ENCODE measurements around the gene AMPD3.

The AMPD3 gene

DNA sequence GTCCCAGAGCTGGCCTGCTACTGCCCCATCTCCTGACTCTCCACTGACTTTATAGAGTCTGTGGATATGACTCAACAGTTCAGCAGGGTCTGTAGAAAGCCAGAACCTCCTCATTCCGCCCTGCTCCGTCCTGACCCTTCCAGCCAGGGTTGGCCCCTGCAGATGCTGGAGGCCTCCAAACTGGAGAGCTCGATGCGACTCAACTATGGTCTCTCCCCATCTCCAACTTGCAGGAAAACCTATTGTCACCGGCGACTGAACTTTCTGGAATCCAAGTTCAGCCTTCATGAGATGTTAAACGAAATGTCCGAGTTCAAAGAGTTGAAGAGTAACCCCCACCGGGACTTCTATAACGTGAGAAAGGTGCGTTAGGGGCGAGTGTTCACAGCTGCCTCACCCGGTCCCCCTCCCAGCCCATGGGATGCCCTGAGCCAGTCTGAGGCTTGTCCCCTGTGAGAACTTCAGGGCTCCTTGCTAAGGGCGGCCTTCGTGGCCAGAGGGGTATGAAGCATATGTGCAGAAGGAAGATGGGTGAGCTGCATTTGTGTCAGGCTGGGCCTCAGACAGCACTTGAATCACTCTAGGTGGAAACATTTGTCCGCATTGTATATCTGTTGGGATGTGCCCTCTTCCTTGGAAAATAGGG is 32.1 kb downstream of the AMPD3 start:
- TF ChIP-seq, protein P1, sequence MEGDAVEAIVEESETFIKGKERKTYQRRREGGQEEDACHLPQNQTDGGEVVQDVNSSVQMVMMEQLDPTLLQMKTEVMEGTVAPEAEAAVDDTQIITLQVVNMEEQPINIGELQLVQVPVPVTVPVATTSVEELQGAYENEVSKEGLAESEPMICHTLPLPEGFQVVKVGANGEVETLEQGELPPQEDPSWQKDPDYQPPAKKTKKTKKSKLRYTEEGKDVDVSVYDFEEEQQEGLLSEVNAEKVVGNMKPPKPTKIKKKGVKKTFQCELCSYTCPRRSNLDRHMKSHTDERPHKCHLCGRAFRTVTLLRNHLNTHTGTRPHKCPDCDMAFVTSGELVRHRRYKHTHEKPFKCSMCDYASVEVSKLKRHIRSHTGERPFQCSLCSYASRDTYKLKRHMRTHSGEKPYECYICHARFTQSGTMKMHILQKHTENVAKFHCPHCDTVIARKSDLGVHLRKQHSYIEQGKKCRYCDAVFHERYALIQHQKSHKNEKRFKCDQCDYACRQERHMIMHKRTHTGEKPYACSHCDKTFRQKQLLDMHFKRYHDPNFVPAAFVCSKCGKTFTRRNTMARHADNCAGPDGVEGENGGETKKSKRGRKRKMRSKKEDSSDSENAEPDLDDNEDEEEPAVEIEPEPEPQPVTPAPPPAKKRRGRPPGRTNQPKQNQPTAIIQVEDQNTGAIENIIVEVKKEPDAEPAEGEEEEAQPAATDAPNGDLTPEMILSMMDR (conservative IDR thresholded peaks at IDR 0.05; ENCODE audit: low read depth, low read length) = no peak
- Histone ChIP-seq H3K79me2 (ENCODE audit: insufficient read depth, low read depth) (no peaks in the 10 kb centered on the region), H3K4me3 (IDR thresholded peaks at IDR 0.05; ENCODE audit: insufficient read depth, low read depth, low read length) (no peak overlapping the region), H2AFZ (ENCODE audit: low read depth) (no peak overlapping the region), H3K27me3 (ENCODE audit: insufficient read depth, low read depth) (no peaks in the 10 kb centered on the region), H3K4me1 (ENCODE audit: low read depth, poor library complexity, severe bottlenecking) (no peaks in the 10 kb centered on the region), H3K9ac (no peak overlapping the region), H3K27ac (no peak overlapping the region), H4K20me1 (ENCODE audit: insufficient read depth) (no peaks in the 10 kb centered on the region), H3K36me3 (ENCODE audit: insufficient read depth) (no peaks in the 10 kb centered on the region), H3K4me2 (no peak overlapping the region)

DNA sequence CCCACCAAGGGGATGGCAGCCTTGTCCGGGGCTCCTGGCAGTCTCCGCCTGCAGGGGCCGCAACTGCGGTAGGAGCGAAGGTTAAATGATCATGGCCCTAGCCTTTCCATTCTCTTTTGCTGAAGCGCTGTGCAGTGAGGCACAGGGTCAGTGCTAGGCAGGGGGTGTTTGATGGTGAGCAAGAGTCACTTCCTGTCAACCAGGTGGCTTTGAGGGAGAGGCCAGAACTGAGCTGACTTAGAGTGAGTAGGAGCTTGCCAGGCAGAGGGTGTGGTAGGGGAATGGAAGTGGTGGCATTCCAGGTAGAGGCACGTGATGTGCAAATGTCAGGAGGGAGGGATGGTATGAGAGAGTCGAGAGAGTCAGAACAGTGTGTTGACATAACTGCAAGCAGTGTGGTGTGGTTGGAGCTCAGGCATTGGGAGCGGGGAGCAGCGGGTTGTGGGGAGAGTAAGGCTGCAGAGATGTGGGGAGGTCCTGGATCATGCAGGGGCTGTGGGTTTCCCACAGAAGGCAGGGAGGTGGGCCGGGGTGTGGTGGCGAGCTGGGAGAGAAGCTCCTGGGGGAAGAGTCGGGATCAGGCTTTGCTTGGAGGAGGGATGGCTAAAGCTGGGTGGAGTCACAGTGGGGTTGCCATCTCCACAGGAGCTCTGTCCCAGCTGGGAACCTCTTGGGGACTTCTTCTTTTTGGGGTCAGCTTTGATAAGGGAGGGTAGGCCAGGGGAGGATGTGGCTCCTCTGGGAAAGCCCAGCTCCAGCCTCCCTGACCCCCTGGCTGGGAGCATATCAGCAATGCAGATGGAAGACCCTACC is 33.3 kb downstream of the AMPD3 start:
- TF ChIP-seq, protein P1 (conservative IDR thresholded peaks at IDR 0.05; ENCODE audit: low read depth, low read length) = no peak
- Histone ChIP-seq H3K9ac (no peak overlapping the region), H3K4me1 (ENCODE audit: low read depth, poor library complexity, severe bottlenecking) (no peaks in the 10 kb centered on the region), H3K4me3 (IDR thresholded peaks at IDR 0.05; ENCODE audit: insufficient read depth, low read depth, low read length) (no peak overlapping the region), H4K20me1 (ENCODE audit: insufficient read depth) (no peaks in the 10 kb centered on the region), H2AFZ (ENCODE audit: low read depth) (no peak overlapping the region), H3K79me2 (ENCODE audit: insufficient read depth, low read depth) (no peaks in the 10 kb centered on the region), H3K27me3 (ENCODE audit: insufficient read depth, low read depth) (no peaks in the 10 kb centered on the region), H3K27ac (no peak overlapping the region), H3K4me2 (no peak overlapping the region), H3K36me3 (ENCODE audit: insufficient read depth) (no peaks in the 10 kb centered on the region)

GRCh38 chr11:10488934-10489691 is 34.0 kb downstream of the AMPD3 start:
- Histone ChIP-seq H3K9ac (no peak overlapping the region), H3K4me3 (IDR thresholded peaks at IDR 0.05; ENCODE audit: insufficient read depth, low read depth, low read length) (no peak overlapping the region), H3K36me3 (ENCODE audit: insufficient read depth) (no peaks in the 10 kb centered on the region), H3K79me2 (ENCODE audit: insufficient read depth, low read depth) (no peaks in the 10 kb centered on the region), H3K4me2 (no peak overlapping the region), H4K20me1 (ENCODE audit: insufficient read depth) (no peaks in the 10 kb centered on the region), H3K27me3 (ENCODE audit: insufficient read depth, low read depth) (no peaks in the 10 kb centered on the region), H3K27ac (no peak overlapping the region), H2AFZ (ENCODE audit: low read depth) (no peak overlapping the region), H3K4me1 (ENCODE audit: low read depth, poor library complexity, severe bottlenecking) (no peaks in the 10 kb centered on the region)
- TF ChIP-seq, protein P1 (conservative IDR thresholded peaks at IDR 0.05; ENCODE audit: low read depth, low read length) = no peak

DNA sequence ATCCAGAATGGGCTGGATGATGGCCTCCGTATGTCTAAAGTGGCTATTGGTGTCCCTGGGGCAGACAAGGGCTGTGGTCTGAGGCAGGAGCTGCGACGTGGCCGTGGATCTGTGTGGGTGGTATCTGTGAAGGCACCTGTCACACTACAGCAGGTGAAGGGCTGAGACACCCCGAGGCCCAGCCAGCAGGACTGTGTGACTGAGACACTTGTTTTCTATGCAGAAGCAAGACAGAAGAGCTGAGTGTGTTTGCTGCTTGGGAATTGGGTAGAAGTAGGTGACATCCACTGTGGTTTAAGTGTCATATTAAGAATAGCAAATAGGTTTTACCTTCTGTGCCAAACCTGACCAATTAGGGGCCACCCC is 35.0 kb downstream of the AMPD3 start:
- Histone ChIP-seq H3K79me2 (ENCODE audit: insufficient read depth, low read depth) (no peaks in the 10 kb centered on the region), H3K4me3 (IDR thresholded peaks at IDR 0.05; ENCODE audit: insufficient read depth, low read depth, low read length) (no peak overlapping the region), H3K27me3 (ENCODE audit: insufficient read depth, low read depth) (no peaks in the 10 kb centered on the region), H3K4me2 (no peak overlapping the region), H3K4me1 (ENCODE audit: low read depth, poor library complexity, severe bottlenecking) (no peaks in the 10 kb centered on the region), H2AFZ (ENCODE audit: low read depth) (no peak overlapping the region), H4K20me1 (ENCODE audit: insufficient read depth) (no peaks in the 10 kb centered on the region), H3K36me3 (ENCODE audit: insufficient read depth) (no peaks in the 10 kb centered on the region), H3K9ac (no peak overlapping the region), H3K27ac (no peak overlapping the region)
- TF ChIP-seq, protein P1 (conservative IDR thresholded peaks at IDR 0.05; ENCODE audit: low read depth, low read length) = no peak
